ENCODE data around the gene PPIL4. TPM values are rescaled to one million over a fixed set of nuclear protein-coding genes. Genes with fewer than 3 reads are reported as not detected.

PPIL4 gene
- total and polyA plus RNA-seq, 2 experiments from 2014 or later, result 35.1 to 47.3 TPM

DNA sequence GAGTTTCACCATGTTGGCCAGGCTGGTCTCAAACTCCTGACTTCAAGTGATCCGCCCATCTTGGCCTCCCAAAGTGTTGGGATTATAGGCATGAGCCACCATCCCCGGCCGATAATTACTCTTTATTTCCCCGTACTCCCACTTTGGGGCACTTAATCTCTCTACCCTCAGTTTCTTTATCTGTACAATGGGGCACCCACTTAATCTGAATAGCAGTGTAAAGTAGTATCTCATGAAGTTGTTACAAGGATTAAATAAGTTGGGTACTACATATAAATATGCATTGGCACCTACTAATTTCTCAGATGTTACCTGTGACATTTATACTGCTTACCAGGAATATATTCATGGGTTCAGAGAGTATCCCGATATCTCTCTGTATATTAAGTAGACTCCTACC is 35.5 kb upstream of the PPIL4 start (continued):
- no peak for TF ChIP-seq JUNB (IDR thresholded peaks at IDR 0.05; ENCODE audit: unreplicated experiment)

DNA sequence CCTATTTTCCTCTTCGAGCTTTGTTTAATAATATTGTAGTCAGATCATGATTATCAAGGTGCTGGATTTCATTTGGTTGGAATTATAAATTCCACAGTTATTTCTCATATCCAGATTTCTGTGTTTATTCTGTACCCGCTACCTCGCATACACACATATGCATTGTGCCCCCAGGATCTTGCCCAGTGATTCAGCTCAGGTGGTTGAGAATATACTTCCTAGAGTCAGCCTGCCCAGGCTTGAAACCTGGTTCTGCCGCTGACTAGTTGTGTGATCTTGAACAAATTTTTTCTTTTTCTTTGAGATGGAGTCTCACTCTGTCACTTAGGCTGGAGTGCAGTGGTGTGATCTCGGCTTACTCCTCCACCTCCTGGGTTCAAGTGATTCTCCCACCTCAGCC is 35.0 kb upstream of the PPIL4 start:
- Mint-ChIP-seq H3K36me3 (ENCODE audit: low read depth) (peaks cover 57% of the 10 kb centered on the region), H3K4me3 (no peak overlapping the region), H3K27me3 (ENCODE audit: insufficient read depth, low read depth, poor library complexity) (no peaks in the 10 kb centered on the region), H3K27ac (no peak overlapping the region), H3K4me1 (no peaks in the 10 kb centered on the region), H3K9me3 (no peaks in the 10 kb centered on the region)
- H3K79me2 ChIP-seq (replicated peaks; ENCODE audit: insufficient read depth), result peaks cover 9% of the 10 kb centered on the region
- 0 out of 2 replicates have a peak, but pooled peaks cover 4% of the 10 kb centered on the region for H3F3A ChIP-seq (replicated peaks; ENCODE audit: low read depth)
- H3K27me3 ChIP-seq (ENCODE audit: insufficient read depth), result no peaks in the 10 kb centered on the region
- ATAC-seq (no peak), DNase-seq (ENCODE audit: low spot score) (no peak)
- TF ChIP-seq ZNF331 (CRISPR knock-in tag; IDR thresholded peaks at IDR 0.05; ENCODE audit: low read depth) (no peak), EZH2 (IDR thresholded peaks at IDR 0.05; ENCODE audit: low read depth, unreplicated experiment) (no peak)
- TF ChIP-seq, protein P1, sequence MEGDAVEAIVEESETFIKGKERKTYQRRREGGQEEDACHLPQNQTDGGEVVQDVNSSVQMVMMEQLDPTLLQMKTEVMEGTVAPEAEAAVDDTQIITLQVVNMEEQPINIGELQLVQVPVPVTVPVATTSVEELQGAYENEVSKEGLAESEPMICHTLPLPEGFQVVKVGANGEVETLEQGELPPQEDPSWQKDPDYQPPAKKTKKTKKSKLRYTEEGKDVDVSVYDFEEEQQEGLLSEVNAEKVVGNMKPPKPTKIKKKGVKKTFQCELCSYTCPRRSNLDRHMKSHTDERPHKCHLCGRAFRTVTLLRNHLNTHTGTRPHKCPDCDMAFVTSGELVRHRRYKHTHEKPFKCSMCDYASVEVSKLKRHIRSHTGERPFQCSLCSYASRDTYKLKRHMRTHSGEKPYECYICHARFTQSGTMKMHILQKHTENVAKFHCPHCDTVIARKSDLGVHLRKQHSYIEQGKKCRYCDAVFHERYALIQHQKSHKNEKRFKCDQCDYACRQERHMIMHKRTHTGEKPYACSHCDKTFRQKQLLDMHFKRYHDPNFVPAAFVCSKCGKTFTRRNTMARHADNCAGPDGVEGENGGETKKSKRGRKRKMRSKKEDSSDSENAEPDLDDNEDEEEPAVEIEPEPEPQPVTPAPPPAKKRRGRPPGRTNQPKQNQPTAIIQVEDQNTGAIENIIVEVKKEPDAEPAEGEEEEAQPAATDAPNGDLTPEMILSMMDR (conservative IDR thresholded peaks at IDR 0.05; ENCODE audit: low read depth in 2 of 2), result no peak
- no peak overlapping the region for H2AFZ ChIP-seq
- peaks cover 18% of the 10 kb centered on the region for H4K20me1 ChIP-seq (replicated peaks; ENCODE audit: insufficient read depth)
- no peaks in the 10 kb centered on the region for H3K9me2 ChIP-seq (ENCODE audit: insufficient read depth)
- H3K27ac ChIP-seq (ENCODE audit: low read depth), result no peak overlapping the region
- H3K36me3 ChIP-seq (ENCODE audit: insufficient read depth), result peaks cover 23% of the 10 kb centered on the region
- no peak overlapping the region for H3K4me2 ChIP-seq
- no peak overlapping the region for H3K4me3 ChIP-seq
- no peaks in the 10 kb centered on the region for H3K4me1 ChIP-seq (ENCODE audit: insufficient read depth)

DNA sequence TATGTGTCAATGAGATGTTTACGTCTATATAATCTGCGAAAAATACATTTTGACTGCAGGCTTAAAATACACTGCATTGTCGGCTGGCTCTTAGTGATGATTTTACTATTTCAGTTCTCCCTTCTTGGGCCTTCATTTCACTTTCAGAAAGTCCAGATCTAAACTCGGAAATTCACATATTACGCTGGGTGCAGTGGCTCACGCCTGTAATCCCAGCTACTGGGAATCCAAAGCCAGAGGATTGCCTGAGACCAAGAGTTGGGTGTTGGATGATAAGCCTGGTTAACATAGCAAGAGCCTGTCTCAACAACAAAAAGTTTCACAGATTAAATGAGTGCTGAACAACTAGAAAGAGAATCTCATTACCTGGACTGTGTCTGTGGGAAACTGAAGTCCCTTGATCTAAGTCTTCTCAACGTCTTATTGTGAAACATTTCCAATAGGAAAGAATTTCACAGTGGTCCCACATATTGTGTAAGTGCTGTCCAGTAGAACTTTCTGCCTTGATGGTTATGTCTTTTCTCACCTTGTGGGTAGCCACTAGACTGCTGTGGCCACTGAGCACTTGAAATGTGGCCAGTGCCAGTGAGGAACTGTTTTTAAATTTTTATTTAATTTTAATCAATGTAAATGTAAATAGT is 22.2 kb upstream of the PPIL4 start:
- peak overlapping the region; percentile 90; the same call in 1 of the 2 replicates for H3K4me3 ChIP-seq
- no peak for TF ChIP-seq POLR2AphosphoS5 (IDR thresholded peaks at IDR 0.05; ENCODE audit: low read depth)
- Mint-ChIP-seq H3K27ac (no peak overlapping the region), H3K4me3 (peak overlapping the region; percentile 52; the same call in 2 of the 3 replicates), H3K9me3 (no peaks in the 10 kb centered on the region), H3K4me1 (peaks cover 10% of the 10 kb centered on the region; the same call in 2 of the 3 replicates), H3K27me3 (ENCODE audit: insufficient read depth, low read depth, poor library complexity) (peaks cover 9% of the 10 kb centered on the region), H3K36me3 (ENCODE audit: low read depth) (no peaks in the 10 kb centered on the region)
- no peak overlapping the region for H2AFZ ChIP-seq
- peak overlapping the region; percentile 19; the same call in 1 of the 2 replicates for H3K27ac ChIP-seq (ENCODE audit: low read depth)
- DNase-seq (ENCODE audit: low spot score), result no peak
- H4K20me1 ChIP-seq (replicated peaks; ENCODE audit: insufficient read depth), result peaks cover 32% of the 10 kb centered on the region
- H3F3A ChIP-seq (replicated peaks; ENCODE audit: low read depth), result peaks cover 12% of the 10 kb centered on the region; the same call in 1 of the 2 replicates
- H3K4me2 ChIP-seq, result peak overlapping the region; percentile 91
- H3K9me2 ChIP-seq (ENCODE audit: insufficient read depth), result no peaks in the 10 kb centered on the region
- peaks cover 61% of the 10 kb centered on the region for H3K79me2 ChIP-seq (replicated peaks; ENCODE audit: insufficient read depth)
- H3K27me3 ChIP-seq (ENCODE audit: insufficient read depth), result no peaks in the 10 kb centered on the region
- ATAC-seq, result no peak
- peaks cover 16% of the 10 kb centered on the region for H3K4me1 ChIP-seq (ENCODE audit: insufficient read depth)
- H3K36me3 ChIP-seq (ENCODE audit: insufficient read depth), result no peaks in the 10 kb centered on the region; the same call in 1 of the 2 replicates

DNA sequence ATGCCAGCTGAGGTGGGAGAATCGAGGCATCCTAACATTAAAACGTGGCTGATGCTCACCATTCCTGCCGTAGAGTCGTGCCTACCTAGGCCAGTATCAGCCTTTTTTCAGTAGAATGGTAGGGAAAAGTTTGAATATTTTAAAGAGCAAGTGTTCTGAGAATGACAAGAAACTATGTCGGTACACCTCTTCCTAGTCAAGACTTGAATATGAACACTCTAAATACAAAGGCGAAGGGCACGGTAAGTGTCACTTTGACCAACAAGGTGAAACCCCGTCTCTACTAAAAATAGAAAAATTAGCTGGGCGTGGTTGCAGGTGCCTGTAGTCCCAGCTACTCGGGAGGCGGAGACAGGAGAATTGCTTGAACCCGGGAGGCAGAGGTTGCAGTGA is 21.3 kb upstream of the PPIL4 start:
- Histone ChIP-seq H3K27ac (ENCODE audit: low read depth) (no peak overlapping the region; the same call in 1 of the 2 replicates), H3K9me2 (ENCODE audit: insufficient read depth) (no peaks in the 10 kb centered on the region), H3K79me2 (replicated peaks; ENCODE audit: insufficient read depth) (peaks cover 52% of the 10 kb centered on the region), H3K27me3 (ENCODE audit: insufficient read depth) (no peaks in the 10 kb centered on the region), H3K4me2 (peak overlapping the region; percentile 91), H3F3A (replicated peaks; ENCODE audit: low read depth) (peaks cover 12% of the 10 kb centered on the region; the same call in 1 of the 2 replicates), H2AFZ (0 out of 2 replicates have a peak overlapping the region, but pooled peaks have one; percentile 91), H3K4me1 (ENCODE audit: insufficient read depth) (peaks cover 16% of the 10 kb centered on the region), H4K20me1 (replicated peaks; ENCODE audit: insufficient read depth) (peaks cover 26% of the 10 kb centered on the region), H3K36me3 (ENCODE audit: insufficient read depth) (no peaks in the 10 kb centered on the region; the same call in 1 of the 2 replicates), H3K4me3 (peak overlapping the region; percentile 90)
- DNase-seq (ENCODE audit: low spot score) (no peak), ATAC-seq (no peak)
- H3K9me3 Mint-ChIP-seq, result no peaks in the 10 kb centered on the region
- H3K4me1 Mint-ChIP-seq, result peaks cover 10% of the 10 kb centered on the region; the same call in 2 of the 3 replicates
- peaks cover 9% of the 10 kb centered on the region for H3K27me3 Mint-ChIP-seq (ENCODE audit: insufficient read depth, low read depth, poor library complexity)
- H3K36me3 Mint-ChIP-seq (ENCODE audit: low read depth), result no peaks in the 10 kb centered on the region
- H3K4me3 Mint-ChIP-seq, result peak overlapping the region; percentile 95
- 0 out of 2 replicates have a peak overlapping the region, but pooled peaks have one; percentile 96 for H3K27ac Mint-ChIP-seq
- no peak for TF ChIP-seq CREB1 (CRISPR knock-in tag; IDR thresholded peaks at IDR 0.05; ENCODE audit: low read depth)
- no peak for TF ChIP-seq STAT1 (IDR thresholded peaks at IDR 0.05; ENCODE audit: unreplicated experiment)
- no peak for TF ChIP-seq ZNF114 (CRISPR knock-in tag; IDR thresholded peaks at IDR 0.05)
- no peak for TF ChIP-seq EZH2phosphoT487 (IDR thresholded peaks at IDR 0.05; ENCODE audit: unreplicated experiment)
- TF ChIP-seq JUNB (IDR thresholded peaks at IDR 0.05; ENCODE audit: unreplicated experiment), result no peak
- no peak for TF ChIP-seq ZNF331 (CRISPR knock-in tag; IDR thresholded peaks at IDR 0.05; ENCODE audit: low read depth)

Data from GM23338 (cell line).